K562 (cell line): Measurements from ENCODE around the gene ARHGEF1. TPM values are rescaled to one million over a fixed set of nuclear protein-coding genes. Genes with fewer than 3 reads are reported as not detected.

Experiments
- ATAC-seq: fragments of 200-7000 bp; cut with Tn5 transposase; 3 replicates; pipeline ENCODE4 v1.9.1; 2020; ENCODE audit warnings: moderate library complexity
- BruUV-seq: library from RNA; stranded (reverse); fragments of 400-500 nt; replicated peaks from 2 replicates; lab custom pipeline; 2021; lab: Mats Ljungman, UMichigan
- CTCF ChIA-PET: fragments of 300-600 bp; formaldehyde crosslinking; extraction: SDS; loops from one replicate; lab custom pipeline; 2021; ENCODE audit warnings: low intra/inter-chr PET ratio; lab: Yijun Ruan, JAX
- POLR2A ChIA-PET: fragments of 300-600, 350-650 bp; sonication (Branson Sonifier 250); formaldehyde crosslinking; extraction: SDS; loops from one replicate; lab custom pipeline; 2021; ENCODE audit warnings: antibody characterized with exemption, inconsistent platforms; lab: Yijun Ruan, JAX
- DNase-seq, 4 experiments: peaks; one replicate each; pipeline versions ENCODE4 v3.0.0 to v3.0.0-alpha.2; 2011 to 2018; ENCODE audit warnings: low spot score in 3 of 4, mixed read lengths in 3 of 4; ENCODE audit errors: extremely low read depth in 1 of 4
- FAIRE-seq: peaks from 2 replicates; lab custom pipeline; 2011; peaks lifted over from hg19 to GRCh38; lab: Jason Lieb, UNC
- H2AFZ ChIP-seq: 2 replicates; pipeline ENCODE4 v1.6.0; 2011; ENCODE audit warnings: low read depth, low read length, control low read depth, inconsistent platforms
- H3K27ac ChIP-seq: fragments of 200-600 bp; 3 replicates; pipeline ENCODE4 v1.8.0; 2011; ENCODE audit warnings: low read depth, mild to moderate bottlenecking, control low read depth, inconsistent platforms, low read length, moderate library complexity, mixed read lengths; ENCODE audit errors: extremely low read depth
- H3K27me3 ChIP-seq, 2 experiments: fragments of 300-600 bp in 1 of 2; 2 replicates in 1 of 2; 3 replicates in 1 of 2; pipeline versions ENCODE4 v1.6.0 to v1.8.0; 2011; ENCODE audit warnings: inconsistent platforms in 2 of 2, low read length in 2 of 2, mild to moderate bottlenecking in 1 of 2, mixed read lengths in 1 of 2, moderate library complexity in 1 of 2; ENCODE audit not compliant: control insufficient read depth in 2 of 2, insufficient read depth in 2 of 2
- H3K36me3 ChIP-seq: fragments of 300-600 bp; 3 replicates; pipeline ENCODE4 v1.8.0; 2011; ENCODE audit warnings: mild to moderate bottlenecking, low read length, inconsistent platforms; ENCODE audit not compliant: control insufficient read depth, insufficient read depth
- H3K4me1 ChIP-seq, 2 experiments: fragments of 200-600 bp in 1 of 2; replicated peaks in 1 of 2; 2 replicates in 1 of 2; 3 replicates in 1 of 2; pipeline versions ENCODE4 v1.5.1 to v1.8.0; 2011; ENCODE audit warnings: inconsistent platforms in 2 of 2, low read length in 2 of 2, mild to moderate bottlenecking in 1 of 2, mixed read lengths in 1 of 2, moderate library complexity in 1 of 2; ENCODE audit not compliant: control insufficient read depth in 2 of 2, insufficient read depth in 2 of 2
- H3K4me2 ChIP-seq: 2 replicates; pipeline ENCODE4 v1.6.1; 2011; ENCODE audit warnings: low read length, control low read depth, inconsistent platforms, mixed read lengths; ENCODE audit not compliant: insufficient read depth
- H3K4me3 ChIP-seq: fragments of 200-600 bp; sonication (generic), shearing (Covaris generic); 2 replicates; pipeline ENCODE4 v1.5.1; 2016; ENCODE audit warnings: control low read depth, inconsistent platforms
- H3K79me2 ChIP-seq: fragments of 200-600 bp; 3 replicates; pipeline ENCODE4 v1.8.0; 2011; ENCODE audit warnings: low read length, inconsistent platforms; ENCODE audit not compliant: control insufficient read depth, insufficient read depth
- H3K9ac ChIP-seq, 2 experiments: 2 replicates each; pipeline versions ENCODE4 v1.6.0 to v1.6.1; 2011; ENCODE audit warnings: low read depth in 2 of 2, low read length in 2 of 2, control low read depth in 1 of 2, inconsistent platforms in 1 of 2, mild to moderate bottlenecking in 1 of 2, mixed read lengths in 1 of 2; ENCODE audit not compliant: insufficient read depth in 1 of 2
- H3K9me1 ChIP-seq: one replicate; pipeline ENCODE4 v1.6.0; 2011; ENCODE audit warnings: inconsistent platforms, mild to moderate bottlenecking, low read length, moderate library complexity; ENCODE audit not compliant: control insufficient read depth, insufficient read depth
- H3K9me3 ChIP-seq: replicated peaks from 2 replicates; pipeline ENCODE4 v1.5.1; 2011; ENCODE audit warnings: low read depth, low read length, inconsistent platforms; ENCODE audit not compliant: control insufficient read depth, insufficient read depth
- H4K20me1 ChIP-seq: replicated peaks from 2 replicates; pipeline ENCODE4 v1.6.1; 2011; ENCODE audit warnings: low read length, inconsistent platforms, mixed read lengths; ENCODE audit not compliant: control insufficient read depth, insufficient read depth
- ELF1 ChIP-seq: fragments of 200-800 bp; sonication (Bioruptor generic); IDR thresholded peaks from 2 replicates; pipeline ENCODE4 v1.6.1; 2016; ENCODE audit warnings: missing genetic modification characterization, missing compliant biosample characterization
- KLF13 ChIP-seq: fragments of 450-650 bp; IDR thresholded peaks from 2 replicates; pipeline ENCODE4 v1.6.1; 2016; ENCODE audit warnings: missing genetic modification characterization, low read depth, mild to moderate bottlenecking, missing compliant biosample characterization, moderate library complexity, borderline replicate concordance
- MCM7 ChIP-seq, 2 experiments: fragments of 450-650 bp; IDR thresholded peaks; 2 replicates each; pipeline ENCODE4 v1.6.1; 2016 to 2018
- MTA3 ChIP-seq: fragments of 450-650 bp; formaldehyde crosslinking; IDR thresholded peaks from 2 replicates; pipeline ENCODE4 v1.6.1; 2017; ENCODE audit warnings: mild to moderate bottlenecking, borderline replicate concordance
- MTF1 ChIP-seq: fragments of 250-450 bp; sonication (Bioruptor Pico); IDR thresholded peaks from 2 replicates; pipeline ENCODE4 v1.9.0; 2021; ENCODE audit warnings: moderate library complexity, mild to moderate bottlenecking, inconsistent platforms, borderline replicate concordance
- SETDB1 ChIP-seq: IDR thresholded peaks from one replicate; pipeline ENCODE4 v1.6.1; 2012; ENCODE audit warnings: low read length, control low read depth, inconsistent platforms
- SMARCB1 ChIP-seq: IDR thresholded peaks from 2 replicates; pipeline ENCODE4 v1.6.1; 2011; ENCODE audit warnings: improper control_type of control experiment, low read depth; ENCODE audit not compliant: insufficient read length
- TARDBP ChIP-seq: fragments of 450-650 bp; IDR thresholded peaks from 2 replicates; pipeline ENCODE4 v1.6.1; 2016
- U2AF2 ChIP-seq: fragments of 200-400 bp; formaldehyde crosslinking; optimal IDR thresholded peaks from 2 replicates; pipeline ENCODE3; 2017; ENCODE audit warnings: low read depth, mild to moderate bottlenecking, low read length
- YBX1 ChIP-seq: fragments of 450-650 bp; IDR thresholded peaks from 2 replicates; pipeline ENCODE4 v1.7.1; 2016; ENCODE audit warnings: mild to moderate bottlenecking
- WGBS: fragments of 100-300 bp; shearing (Covaris generic); methylation state at CpG from one replicate; pipeline ENCODE4 v1.1.6; 2016; ENCODE audit warnings: low coverage, mixed read lengths; ENCODE audit not compliant: insufficient coverage; ENCODE audit errors: missing lambda C conversion rate; 5-methylcytosine and 5-hydroxymethylcytosine counted together
- in situ Hi-C: fragments of 300-500 bp; cut with MboI; formaldehyde crosslinking; loops from 4 replicates; pipeline ENCODE4 v1.15.0; 2018; ENCODE audit warnings: inconsistent platforms, mixed read lengths
- intact Hi-C: fragments of 100-400 bp; cut with micrococcal nuclease; formaldehyde crosslinking; loops from 2 replicates; pipeline ENCODE4 v1.14.2; 2022
- polyA plus RNA-seq, 8 experiments: library from polyadenylated mRNA; depleted of rRNA in 4 of 8; stranded (reverse) in 5 of 8; unstranded in 3 of 8; fragments of >200 nt; fragmentation: Nextera tagmentation in 2 of 8; fragmentation: Illumina TruSeq in 1 of 8; extraction: Ambion mirVana in 2 of 8; extraction: Trizol in 1 of 8; gene quantifications; 2 replicates each; pipeline versions ENCODE4 v1.2.1 to v1.2.3, GENCODE V29; 2011 to 2014; ENCODE audit warnings: inconsistent platforms in 1 of 8, missing spikeins in 1 of 8
- total RNA-seq, 7 experiments: library from RNA; depleted of rRNA in 6 of 7; stranded (reverse); fragments of >200 nt in 6 of 7; fragmentation: Illumina TruSeq in 2 of 7; extraction: Trizol in 2 of 7; gene quantifications; 2 replicates each; pipeline versions ENCODE4 v1.2.1 to v1.2.3, GENCODE V29; 2011 to 2021; ENCODE audit warnings: low replicate concordance in 1 of 7
- TF ChIP-seq, protein P1 (sequence below): fragments of 250-450 bp; sonication (Bioruptor Pico); IDR thresholded peaks from 2 replicates; pipeline ENCODE4 v1.4.0; 2020
- TF ChIP-seq, protein P2 (sequence below): fragments of 250-450 bp; sonication (Bioruptor Pico); IDR thresholded peaks from 2 replicates; pipeline ENCODE4 v1.8.0; 2022; ENCODE audit warnings: moderate library complexity, mild to moderate bottlenecking, inconsistent platforms
- TF ChIP-seq, protein P3 (sequence below): fragments of 200-800 bp; sonication (Bioruptor generic); IDR thresholded peaks from 2 replicates; pipeline ENCODE4 v1.6.1; 2017; ENCODE audit warnings: missing genetic modification characterization, missing compliant biosample characterization
- TF ChIP-seq, protein P4 (sequence below): fragments of 250-450 bp; sonication (Bioruptor Pico); IDR thresholded peaks from 2 replicates; pipeline ENCODE4 v1.5.0; 2020; ENCODE audit warnings: mild to moderate bottlenecking
- TF ChIP-seq, protein P5 (sequence below): sonication (generic); formaldehyde crosslinking; IDR thresholded peaks from 2 replicates; pipeline ENCODE4 v1.8.0; 2022; ENCODE audit warnings: mild to moderate bottlenecking, missing genetic modification reagents, borderline replicate concordance

ARHGEF1 gene
- total and polyA plus RNA-seq, 9 of the 15 experiments (the other 6 are each of a cell fraction or from before 2014, with no cell fraction given), result 1.9 to 149 (median 29.8) TPM

DNA sequence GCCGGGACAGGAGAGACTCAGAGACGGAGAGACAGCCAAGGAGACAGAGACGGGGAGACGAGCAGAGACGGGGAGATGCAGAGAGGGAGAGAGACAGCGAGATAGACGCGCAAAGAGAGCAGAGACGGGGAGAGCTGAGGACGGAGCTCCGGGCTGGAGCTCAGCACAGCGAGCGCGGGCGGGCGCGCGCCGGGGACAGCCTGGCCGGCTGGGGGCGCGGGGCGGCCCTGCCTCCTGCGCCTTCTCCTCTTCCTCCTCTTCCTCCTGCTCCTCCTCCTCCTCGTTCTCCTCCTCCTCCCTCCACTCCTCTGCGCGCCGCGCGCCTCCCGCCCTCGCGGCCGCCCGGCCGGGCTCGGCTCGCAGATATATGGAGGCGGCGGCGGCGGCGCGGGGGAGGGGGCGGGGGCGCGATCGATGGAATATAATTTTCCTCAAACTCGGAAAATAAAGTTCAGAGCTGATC lies 45.3 kb downstream of the ARHGEF1 start, which contains the start of gene ERFL:
TSS of gene ERFL (minus strand) at position 229 of the 463 bp plus-strand sequence. CDS start 15,530 bp downstream, outside the sequence.
- FAIRE-seq (peak; percentile 35), ATAC-seq (peak; percentile 70), DNase-seq (peak; percentile 69 to 82 (median 76))
- H3K4me3 ChIP-seq, result peak within 1 kb of the TSS; percentile 59
- peak within 1 kb of the TSS; percentile 98 for H3K4me2 ChIP-seq
- H4K20me1 ChIP-seq, result no peaks in the 10 kb centered on the region
- no peaks in the 10 kb centered on the region for H3K9me1 ChIP-seq
- in situ Hi-C loops, result no loop called here
- H3K27ac ChIP-seq, result peak within 1 kb of the TSS; percentile 92
- POLR2A ChIA-PET, result interaction anchor here (0.7 to 1.0 kb wide), 2 partner anchors 9 to 24 kb away, joined by 3 read pairs; no protein-coding TSS in a partner anchor
- H3K9ac ChIP-seq, result peak within 1 kb of the TSS; percentile 89 to 94
- no peaks in the 10 kb centered on the region for H3K36me3 ChIP-seq
- intact Hi-C loops, result no loop called here
- no peaks in the 10 kb centered on the region for H3K9me3 ChIP-seq
- 4% methylated on average over 4 of the region's 49 CpGs for WGBS
- H3K27me3 ChIP-seq, result no peaks in the 10 kb centered on the region; a peak in 1 of 5 replicates
- CTCF ChIA-PET, result interaction anchor here (0.6 kb wide), 1 partner anchor 12 kb away, joined by 4 read pairs; no protein-coding TSS in a partner anchor
- H2AFZ ChIP-seq, result peak within 1 kb of the TSS; percentile 92
- H3K4me1 ChIP-seq, result peaks cover 30 to 55% of the 10 kb centered on the region in 2 experiments
- H3K79me2 ChIP-seq, result peaks cover 8% of the 10 kb centered on the region; the same call in 2 of the 3 replicates
- no TSS peak for BruUV-seq
- no peak for TF ChIP-seq MCM7 (IDR thresholded peaks at IDR 0.05)
- no peak for TF ChIP-seq SMARCB1
- TF ChIP-seq, protein P1, sequence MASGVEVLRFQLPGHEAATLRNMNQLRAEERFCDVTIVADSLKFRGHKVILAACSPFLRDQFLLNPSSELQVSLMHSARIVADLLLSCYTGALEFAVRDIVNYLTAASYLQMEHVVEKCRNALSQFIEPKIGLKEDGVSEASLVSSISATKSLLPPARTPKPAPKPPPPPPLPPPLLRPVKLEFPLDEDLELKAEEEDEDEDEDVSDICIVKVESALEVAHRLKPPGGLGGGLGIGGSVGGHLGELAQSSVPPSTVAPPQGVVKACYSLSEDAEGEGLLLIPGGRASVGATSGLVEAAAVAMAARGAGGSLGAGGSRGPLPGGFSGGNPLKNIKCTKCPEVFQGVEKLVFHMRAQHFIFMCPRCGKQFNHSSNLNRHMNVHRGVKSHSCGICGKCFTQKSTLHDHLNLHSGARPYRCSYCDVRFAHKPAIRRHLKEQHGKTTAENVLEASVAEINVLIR (CRISPR knock-in tag), result no peak
- TF ChIP-seq, protein P2, sequence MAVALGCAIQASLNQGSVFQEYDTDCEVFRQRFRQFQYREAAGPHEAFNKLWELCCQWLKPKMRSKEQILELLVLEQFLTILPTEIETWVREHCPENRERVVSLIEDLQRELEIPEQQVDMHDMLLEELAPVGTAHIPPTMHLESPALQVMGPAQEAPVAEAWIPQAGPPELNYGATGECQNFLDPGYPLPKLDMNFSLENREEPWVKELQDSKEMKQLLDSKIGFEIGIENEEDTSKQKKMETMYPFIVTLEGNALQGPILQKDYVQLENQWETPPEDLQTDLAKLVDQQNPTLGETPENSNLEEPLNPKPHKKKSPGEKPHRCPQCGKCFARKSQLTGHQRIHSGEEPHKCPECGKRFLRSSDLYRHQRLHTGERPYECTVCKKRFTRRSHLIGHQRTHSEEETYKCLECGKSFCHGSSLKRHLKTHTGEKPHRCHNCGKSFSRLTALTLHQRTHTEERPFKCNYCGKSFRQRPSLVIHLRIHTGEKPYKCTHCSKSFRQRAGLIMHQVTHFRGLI (CRISPR knock-in tag), result no peak
- TF ChIP-seq, protein P3, sequence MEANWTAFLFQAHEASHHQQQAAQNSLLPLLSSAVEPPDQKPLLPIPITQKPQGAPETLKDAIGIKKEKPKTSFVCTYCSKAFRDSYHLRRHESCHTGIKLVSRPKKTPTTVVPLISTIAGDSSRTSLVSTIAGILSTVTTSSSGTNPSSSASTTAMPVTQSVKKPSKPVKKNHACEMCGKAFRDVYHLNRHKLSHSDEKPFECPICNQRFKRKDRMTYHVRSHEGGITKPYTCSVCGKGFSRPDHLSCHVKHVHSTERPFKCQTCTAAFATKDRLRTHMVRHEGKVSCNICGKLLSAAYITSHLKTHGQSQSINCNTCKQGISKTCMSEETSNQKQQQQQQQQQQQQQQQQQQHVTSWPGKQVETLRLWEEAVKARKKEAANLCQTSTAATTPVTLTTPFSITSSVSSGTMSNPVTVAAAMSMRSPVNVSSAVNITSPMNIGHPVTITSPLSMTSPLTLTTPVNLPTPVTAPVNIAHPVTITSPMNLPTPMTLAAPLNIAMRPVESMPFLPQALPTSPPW, result peak; percentile 80
- no peak for TF ChIP-seq SETDB1
- TF ChIP-seq MTA3, result peak; percentile 35
- TF ChIP-seq, protein P4, sequence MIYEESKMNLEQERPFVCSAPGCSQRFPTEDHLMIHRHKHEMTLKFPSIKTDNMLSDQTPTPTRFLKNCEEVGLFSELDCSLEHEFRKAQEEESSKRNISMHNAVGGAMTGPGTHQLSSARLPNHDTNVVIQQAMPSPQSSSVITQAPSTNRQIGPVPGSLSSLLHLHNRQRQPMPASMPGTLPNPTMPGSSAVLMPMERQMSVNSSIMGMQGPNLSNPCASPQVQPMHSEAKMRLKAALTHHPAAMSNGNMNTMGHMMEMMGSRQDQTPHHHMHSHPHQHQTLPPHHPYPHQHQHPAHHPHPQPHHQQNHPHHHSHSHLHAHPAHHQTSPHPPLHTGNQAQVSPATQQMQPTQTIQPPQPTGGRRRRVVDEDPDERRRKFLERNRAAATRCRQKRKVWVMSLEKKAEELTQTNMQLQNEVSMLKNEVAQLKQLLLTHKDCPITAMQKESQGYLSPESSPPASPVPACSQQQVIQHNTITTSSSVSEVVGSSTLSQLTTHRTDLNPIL (CRISPR knock-in tag), result no peak
- no peak for TF ChIP-seq MTF1
- no peak for TF ChIP-seq ELF1 (tag)
- no peak for TF ChIP-seq U2AF2
- TF ChIP-seq TARDBP, result no peak
- TF ChIP-seq, protein P5, sequence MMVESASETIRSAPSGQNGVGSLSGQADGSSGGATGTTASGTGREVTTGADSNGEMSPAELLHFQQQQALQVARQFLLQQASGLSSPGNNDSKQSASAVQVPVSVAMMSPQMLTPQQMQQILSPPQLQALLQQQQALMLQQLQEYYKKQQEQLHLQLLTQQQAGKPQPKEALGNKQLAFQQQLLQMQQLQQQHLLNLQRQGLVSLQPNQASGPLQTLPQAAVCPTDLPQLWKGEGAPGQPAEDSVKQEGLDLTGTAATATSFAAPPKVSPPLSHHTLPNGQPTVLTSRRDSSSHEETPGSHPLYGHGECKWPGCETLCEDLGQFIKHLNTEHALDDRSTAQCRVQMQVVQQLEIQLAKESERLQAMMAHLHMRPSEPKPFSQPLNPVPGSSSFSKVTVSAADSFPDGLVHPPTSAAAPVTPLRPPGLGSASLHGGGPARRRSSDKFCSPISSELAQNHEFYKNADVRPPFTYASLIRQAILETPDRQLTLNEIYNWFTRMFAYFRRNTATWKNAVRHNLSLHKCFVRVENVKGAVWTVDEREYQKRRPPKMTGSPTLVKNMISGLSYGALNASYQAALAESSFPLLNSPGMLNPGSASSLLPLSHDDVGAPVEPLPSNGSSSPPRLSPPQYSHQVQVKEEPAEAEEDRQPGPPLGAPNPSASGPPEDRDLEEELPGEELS, result no peak
- no peak for TF ChIP-seq YBX1
- TF ChIP-seq KLF13 (tag), result no peak
